ENCODE data around the gene ANKRD12. TPM values are rescaled to one million over a fixed set of nuclear protein-coding genes. Genes with fewer than 3 reads are reported as not detected.

ANKRD12 gene
- total RNA-seq, 1 experiment from 2014 or later: 43.4 TPM

DNA sequence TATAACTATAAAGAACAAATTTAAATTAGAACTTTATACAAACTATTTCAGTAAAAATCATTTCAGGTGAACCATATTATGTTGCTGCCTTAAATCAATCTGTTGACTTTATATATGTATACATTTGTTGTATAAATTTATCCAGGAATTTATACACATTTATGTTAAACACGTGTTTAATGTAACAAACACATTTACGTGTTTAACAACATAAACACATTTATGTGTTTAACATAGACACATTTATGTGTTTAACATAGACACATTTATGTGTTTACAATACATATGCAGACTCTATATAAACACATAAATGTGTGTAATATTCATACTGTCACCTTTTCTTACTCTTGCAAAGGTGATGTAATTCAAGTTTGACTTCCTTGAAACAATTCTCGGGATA is 122.6 kb downstream of the ANKRD12 start:
- Mint-ChIP-seq H3K27me3 (ENCODE audit: low read depth) (no peaks in the 10 kb centered on the region), H3K27ac (no peak overlapping the region)

DNA sequence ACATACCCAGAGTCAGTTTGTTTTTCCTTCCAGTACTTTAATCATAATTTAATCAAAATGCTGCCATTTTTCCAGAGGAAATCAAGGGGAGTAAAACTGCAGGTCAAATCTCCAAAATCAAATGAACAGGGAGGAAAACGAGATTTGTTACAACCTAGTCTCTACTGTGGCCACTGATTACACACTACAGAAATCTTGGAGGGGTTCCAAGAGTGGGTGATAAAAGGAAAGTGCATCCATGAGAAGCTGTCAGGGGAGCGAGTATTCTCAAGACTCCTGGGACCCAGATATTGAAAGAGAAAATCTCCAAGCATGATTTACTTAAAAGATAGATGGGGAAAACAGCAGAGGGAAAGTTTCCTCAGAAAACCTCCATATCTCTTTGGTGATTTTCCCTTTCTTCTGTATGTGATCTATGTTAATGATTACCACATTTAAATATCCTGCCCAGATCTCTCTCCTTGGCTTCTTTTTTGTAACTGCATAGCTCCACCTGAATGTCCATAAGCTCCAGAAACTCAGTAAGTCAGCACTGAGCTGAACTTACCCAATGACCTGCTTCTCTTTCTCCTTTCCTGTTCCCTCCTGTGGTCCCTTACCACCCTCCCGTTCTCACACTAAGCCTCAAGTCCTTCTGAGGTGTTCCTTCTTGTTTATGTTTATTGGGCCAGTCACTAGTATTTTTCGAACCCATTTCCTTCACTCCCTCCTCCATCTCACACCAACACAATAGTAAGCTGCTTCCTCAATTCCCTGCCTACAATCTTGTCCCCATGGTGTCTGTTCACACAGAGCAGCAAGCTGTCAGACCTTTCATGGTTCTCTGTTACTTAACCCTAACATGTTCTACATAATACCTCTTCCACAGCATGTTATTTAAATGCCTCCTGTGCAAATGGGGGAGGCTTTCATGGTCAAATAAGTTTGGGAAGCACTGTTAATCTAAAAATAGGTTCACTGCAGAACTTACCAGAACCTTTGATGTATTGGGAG is 124.1 kb downstream of the ANKRD12 start:
- ChIA-PET POLR2A (no interaction called here), CTCF (interaction anchor here (0.7 to 1.0 kb wide), 2 partner anchors 16 to 143 kb away, joined by 3 to 4 read pairs; no protein-coding TSS in a partner anchor)
- DNase-seq (ENCODE audit: low spot score) (no peak), ATAC-seq (peak; percentile 46; the same call in 1 of the 2 replicates)
- H3K4me1 Mint-ChIP-seq: peaks cover 25% of the 10 kb centered on the region
- H3K27me3 Mint-ChIP-seq (ENCODE audit: low read depth): peaks cover under 1% of the 10 kb centered on the region; the same call in 1 of the 2 replicates
- H3K27ac Mint-ChIP-seq: peak overlapping the region; percentile 25
- H3K4me3 Mint-ChIP-seq: no peak overlapping the region
- H3K9me3 Mint-ChIP-seq: peaks cover 25% of the 10 kb centered on the region
- peaks cover 47% of the 10 kb centered on the region for H3K36me3 Mint-ChIP-seq
- TF ChIP-seq NR2C2 (CRISPR knock-in tag; IDR thresholded peaks at IDR 0.05) (no peak), CREM (CRISPR knock-in tag; IDR thresholded peaks at IDR 0.05) (no peak), ZSCAN18 (CRISPR knock-in tag; IDR thresholded peaks at IDR 0.05) (no peak), FOXJ3 (CRISPR knock-in tag; IDR thresholded peaks at IDR 0.05; ENCODE audit: borderline replicate concordance) (no peak), E2F1 (CRISPR knock-in tag; IDR thresholded peaks at IDR 0.05) (no peak), TEAD4 (CRISPR knock-in tag; IDR thresholded peaks at IDR 0.05) (no peak), SP1 (CRISPR knock-in tag; conservative IDR thresholded peaks at IDR 0.05) (no peak), OVOL2 (CRISPR knock-in tag; IDR thresholded peaks at IDR 0.05; ENCODE audit: borderline replicate concordance) (no peak), ETV6 (CRISPR knock-in tag; IDR thresholded peaks at IDR 0.05) (no peak), MYBL2 (CRISPR knock-in tag; IDR thresholded peaks at IDR 0.05) (no peak), NR1H2 (CRISPR knock-in tag; IDR thresholded peaks at IDR 0.05) (no peak)
- TF ChIP-seq, protein P1, sequence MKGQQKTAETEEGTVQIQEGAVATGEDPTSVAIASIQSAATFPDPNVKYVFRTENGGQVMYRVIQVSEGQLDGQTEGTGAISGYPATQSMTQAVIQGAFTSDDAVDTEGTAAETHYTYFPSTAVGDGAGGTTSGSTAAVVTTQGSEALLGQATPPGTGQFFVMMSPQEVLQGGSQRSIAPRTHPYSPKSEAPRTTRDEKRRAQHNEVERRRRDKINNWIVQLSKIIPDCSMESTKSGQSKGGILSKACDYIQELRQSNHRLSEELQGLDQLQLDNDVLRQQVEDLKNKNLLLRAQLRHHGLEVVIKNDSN (CRISPR knock-in tag; IDR thresholded peaks at IDR 0.05): no peak

More for the DNA sequence above, 122.6 kb downstream of the ANKRD12 start:
- no peak for DNase-seq (ENCODE audit: low spot score)
- Mint-ChIP-seq H3K9me3 (peaks cover 33% of the 10 kb centered on the region), H3K4me1 (peaks cover 21% of the 10 kb centered on the region), H3K4me3 (no peak overlapping the region), H3K36me3 (peaks cover 48% of the 10 kb centered on the region)
- POLR2A ChIA-PET: no interaction called here
- no peak for TF ChIP-seq PRRX2 (CRISPR knock-in tag; IDR thresholded peaks at IDR 0.05)
- TF ChIP-seq, protein P1 (CRISPR knock-in tag; IDR thresholded peaks at IDR 0.05): no peak
- no peak for TF ChIP-seq CBFB (CRISPR knock-in tag; IDR thresholded peaks at IDR 0.05; ENCODE audit: low read depth)
- ATAC-seq: no peak
- CTCF ChIA-PET: no interaction called here

DNA sequence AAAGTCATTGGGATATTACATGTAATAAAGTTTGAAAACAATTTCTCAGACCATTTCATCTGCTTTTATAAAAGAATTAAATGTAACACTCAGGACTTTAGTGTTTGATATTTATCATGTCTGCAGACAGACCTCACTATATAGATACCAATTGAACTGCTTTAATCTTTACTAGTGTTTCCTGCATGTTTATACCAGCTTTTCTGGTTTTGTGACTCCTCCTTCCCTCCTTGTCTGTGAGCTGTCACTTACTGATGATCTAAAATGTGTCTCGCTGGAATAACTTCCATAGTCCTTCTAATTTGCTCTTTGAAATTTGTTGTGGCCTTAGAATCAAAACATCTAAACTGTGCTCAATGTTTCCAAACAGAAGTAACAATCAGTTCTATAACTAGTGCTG is 126.7 kb downstream of the ANKRD12 start:
- Mint-ChIP-seq H3K27me3 (ENCODE audit: low read depth) (peaks cover 5% of the 10 kb centered on the region), H3K4me3 (no peak overlapping the region)

More for the DNA sequence above, 126.7 kb downstream of the ANKRD12 start:
- Mint-ChIP-seq H3K9me3 (peaks cover 24% of the 10 kb centered on the region), H3K27ac (no peak overlapping the region), H3K36me3 (peaks cover 45% of the 10 kb centered on the region), H3K4me1 (peaks cover 25% of the 10 kb centered on the region)
- no peak for ATAC-seq
- TF ChIP-seq ZNF416 (CRISPR knock-in tag; IDR thresholded peaks at IDR 0.05): no peak
- TF ChIP-seq CDX4 (CRISPR knock-in tag; IDR thresholded peaks at IDR 0.05; ENCODE audit: borderline replicate concordance): no peak
- CTCF ChIA-PET: interaction anchor here (0.7 kb wide), 1 partner anchor 21 kb away, joined by 3 read pairs; no protein-coding TSS in a partner anchor
- POLR2A ChIA-PET: no interaction called here
- DNase-seq (ENCODE audit: low spot score): no peak
